ENCODE results near the gene CGB7. TPM values are rescaled to one million over a fixed set of nuclear protein-coding genes. Genes with fewer than 3 reads are reported as not detected.
A peak's percentile ranks its signal among the peaks of the same experiment; 100 is the strongest.

The CGB7 gene
- total and polyA plus RNA-seq, 2 donors (not counting 3 experiments of a cell fraction or from before 2014, with no cell fraction given): 0.41 to 0.42 TPM

- Histone ChIP-seq H2AFZ (ENCODE audit: low read depth, low read length) (peak overlapping the region; percentile 62), H3K4me3 (replicated peaks in 1 of 3; ENCODE audit: insufficient read depth in 1 of 3, low read depth in 1 of 3, low read length in 3 of 3) (peak overlapping the region; percentile 75 to 93 (median 89)), H3K9me3 (replicated peaks; ENCODE audit: control insufficient read depth, insufficient read depth, low read length) (no peaks in the 10 kb centered on the region), H3K4me2 (ENCODE audit: insufficient read depth, low read length) (peak overlapping the region; percentile 85), H3K79me2 (ENCODE audit: control insufficient read depth, insufficient read depth, low read length) (peaks cover 46% of the 10 kb centered on the region), H3K27ac (ENCODE audit: insufficient read depth, low read depth, low read length) (peak overlapping the region; percentile 73), H3K36me3 (ENCODE audit: control insufficient read depth in 2 of 2, extremely low read depth in 1 of 2, insufficient read depth in 2 of 2, low read length in 2 of 2) (peaks cover 5 to 25% of the 10 kb centered on the region in 2 experiments), H3K9ac (replicated peaks; ENCODE audit: extremely low read depth, insufficient read depth, low read length) (peak overlapping the region; percentile 97), H4K20me1 (replicated peaks; ENCODE audit: control insufficient read depth, extremely low read depth, insufficient read depth, low read length) (peaks cover 2% of the 10 kb centered on the region), H3K4me1 (ENCODE audit: control insufficient read depth, extremely low read depth, insufficient read depth, low read length) (peaks cover 14% of the 10 kb centered on the region), H3K27me3 (ENCODE audit: control insufficient read depth in 2 of 2, insufficient read depth in 2 of 2, low read length in 2 of 2) (peaks cover 2 to 3% of the 10 kb centered on the region in 2 experiments), H3K9me1 (replicated peaks; ENCODE audit: control insufficient read depth, extremely low read depth, insufficient read depth, low read length) (no peaks in the 10 kb centered on the region)
- intact Hi-C loops (cut with micrococcal nuclease) (loop anchor here (1.0 to 5.0 kb wide), 2 partner anchors 41 to 93 kb away; partner anchors contain the start of genes GYS1 and RUVBL2), dilution Hi-C loops (cut with MboI; ENCODE audit: extremely low pct_ligation_motif_present, low sequenced_read_pairs) (no loop called here)
- BruUV-seq (replicated peaks): no TSS peak
- ChIA-PET CTCF (interaction anchor here (0.7 kb wide), 1 partner anchor 12 kb away, joined by 5 read pairs; no protein-coding TSS in a partner anchor), POLR2A (no interaction called here)
- FAIRE-seq (no peak), DNase-seq (ENCODE audit: low read depth, low spot score) (no peak)
- TF ChIP-seq FOS (IDR thresholded peaks at IDR 0.05; ENCODE audit: borderline replicate concordance, insufficient read depth, low read length) (no peak), EZH2 (IDR thresholded peaks at IDR 0.05; ENCODE audit: borderline replicate concordance, low read depth, low read length, severe bottlenecking) (no peak)
Measured at GRCh38 chr19:49085868-49086232, 28.3 kb upstream of the CGB7 start.

- peak; percentile 100 for FAIRE-seq
- dilution Hi-C loops (cut with MboI; ENCODE audit: extremely low pct_ligation_motif_present, low sequenced_read_pairs) (no loop called here), intact Hi-C loops (cut with micrococcal nuclease) (loop anchor here (1.0 to 5.0 kb wide), 2 partner anchors 42 to 92 kb away; partner anchors contain the start of genes GYS1 and RUVBL2)
- H3K9ac ChIP-seq (replicated peaks; ENCODE audit: extremely low read depth, insufficient read depth, low read length): peak within 1 kb of the TSS; percentile 97
- H3K4me3 ChIP-seq (replicated peaks in 1 of 3; ENCODE audit: insufficient read depth in 1 of 3, low read depth in 1 of 3, low read length in 3 of 3): peak within 1 kb of the TSS; percentile 75 to 93 (median 89)
- no peaks in the 10 kb centered on the region for H3K9me1 ChIP-seq (replicated peaks; ENCODE audit: control insufficient read depth, extremely low read depth, insufficient read depth, low read length)
- H3K9me3 ChIP-seq (replicated peaks; ENCODE audit: control insufficient read depth, insufficient read depth, low read length): no peaks in the 10 kb centered on the region
- peaks cover 2 to 3% of the 10 kb centered on the region in 2 experiments for H3K27me3 ChIP-seq (ENCODE audit: control insufficient read depth in 2 of 2, insufficient read depth in 2 of 2, low read length in 2 of 2)
- H3K4me1 ChIP-seq (ENCODE audit: control insufficient read depth, extremely low read depth, insufficient read depth, low read length): peaks cover 14% of the 10 kb centered on the region
- ChIA-PET CTCF (interaction anchor here (0.7 kb wide), 1 partner anchor 13 kb away, joined by 5 read pairs; no protein-coding TSS in a partner anchor), POLR2A (no interaction called here)
- H2AFZ ChIP-seq (ENCODE audit: low read depth, low read length): peak within 1 kb of the TSS; percentile 80
- peak; percentile 99 for DNase-seq (ENCODE audit: low read depth, low spot score)
- peaks cover 0 to 19% of the 10 kb centered on the region in 2 experiments for H3K36me3 ChIP-seq (ENCODE audit: control insufficient read depth in 2 of 2, extremely low read depth in 1 of 2, insufficient read depth in 2 of 2, low read length in 2 of 2)
- peaks cover 2% of the 10 kb centered on the region for H4K20me1 ChIP-seq (replicated peaks; ENCODE audit: control insufficient read depth, extremely low read depth, insufficient read depth, low read length)
- TF ChIP-seq JUN (IDR thresholded peaks at IDR 0.05; ENCODE audit: borderline replicate concordance, insufficient read depth, insufficient read length, low read depth) (no peak), MYC (IDR thresholded peaks at IDR 0.05; ENCODE audit: low read depth, low read length) (peak; percentile 22), POLR2A (IDR thresholded peaks at IDR 0.05; ENCODE audit: low read depth, low read length) (peak; percentile 95), FOS (IDR thresholded peaks at IDR 0.05; ENCODE audit: borderline replicate concordance, insufficient read depth, low read length) (no peak), MAX (IDR thresholded peaks at IDR 0.05; ENCODE audit: insufficient read depth, insufficient read length) (no peak), GATA2 (IDR thresholded peaks at IDR 0.05; ENCODE audit: insufficient read depth, insufficient read length, low read depth, low read length) (no peak), POLR2AphosphoS5 (IDR thresholded peaks at IDR 0.05; ENCODE audit: insufficient read depth, low read depth, low read length) (peak; percentile 97), EZH2 (IDR thresholded peaks at IDR 0.05; ENCODE audit: borderline replicate concordance, low read depth, low read length, severe bottlenecking) (no peak), CTCF (IDR thresholded peaks at IDR 0.05; ENCODE audit: extremely low read depth in 1 of 2, insufficient read depth in 1 of 2, low read depth in 1 of 2, low read length in 2 of 2) (no peak)
- peak within 1 kb of the TSS; percentile 73 for H3K27ac ChIP-seq (ENCODE audit: insufficient read depth, low read depth, low read length)
- H3K79me2 ChIP-seq (ENCODE audit: control insufficient read depth, insufficient read depth, low read length): peaks cover 41% of the 10 kb centered on the region
- BruUV-seq (replicated peaks): TSS peak; percentile 31
- peak within 1 kb of the TSS; percentile 85 for H3K4me2 ChIP-seq (ENCODE audit: insufficient read depth, low read length)
Measured at GRCh38 chr19:49085020-49085867, 27.7 kb upstream of the CGB7 start, which contains the start of gene SNRNP70. TSS of gene SNRNP70 (plus strand) at chr19:49085451. CDS start at chr19:49086415, 964 bp downstream.

Data from endothelial cell of umbilical vein (primary cell).